Rectal smooth muscle tissue (tissue), 1 donor: ENCODE data around the gene PTPDC1.
A peak's percentile ranks its signal among the peaks of the same experiment; 100 is the strongest.

Experiments
- H3K27ac ChIP-seq: one replicate; pipeline ENCODE4 v1.7.0; 2013; ENCODE audit warnings: low read depth, low read length, inconsistent platforms
- H3K27me3 ChIP-seq: one replicate; pipeline ENCODE4 v1.7.0; 2013; ENCODE audit warnings: low read length; ENCODE audit not compliant: control insufficient read depth, insufficient read depth
- H3K36me3 ChIP-seq: one replicate; pipeline ENCODE4 v1.7.0; 2013; ENCODE audit warnings: low read length; ENCODE audit not compliant: control insufficient read depth, insufficient read depth
- H3K4me1 ChIP-seq: one replicate; pipeline ENCODE4 v1.7.0; 2013; ENCODE audit warnings: low read length; ENCODE audit not compliant: control insufficient read depth, insufficient read depth
- H3K4me3 ChIP-seq: one replicate; pipeline ENCODE4 v1.7.0; 2013; ENCODE audit warnings: low read length
- H3K9ac ChIP-seq: one replicate; pipeline ENCODE4 v1.7.0; 2013; ENCODE audit warnings: low read length

Gene PTPDC1, protein sequence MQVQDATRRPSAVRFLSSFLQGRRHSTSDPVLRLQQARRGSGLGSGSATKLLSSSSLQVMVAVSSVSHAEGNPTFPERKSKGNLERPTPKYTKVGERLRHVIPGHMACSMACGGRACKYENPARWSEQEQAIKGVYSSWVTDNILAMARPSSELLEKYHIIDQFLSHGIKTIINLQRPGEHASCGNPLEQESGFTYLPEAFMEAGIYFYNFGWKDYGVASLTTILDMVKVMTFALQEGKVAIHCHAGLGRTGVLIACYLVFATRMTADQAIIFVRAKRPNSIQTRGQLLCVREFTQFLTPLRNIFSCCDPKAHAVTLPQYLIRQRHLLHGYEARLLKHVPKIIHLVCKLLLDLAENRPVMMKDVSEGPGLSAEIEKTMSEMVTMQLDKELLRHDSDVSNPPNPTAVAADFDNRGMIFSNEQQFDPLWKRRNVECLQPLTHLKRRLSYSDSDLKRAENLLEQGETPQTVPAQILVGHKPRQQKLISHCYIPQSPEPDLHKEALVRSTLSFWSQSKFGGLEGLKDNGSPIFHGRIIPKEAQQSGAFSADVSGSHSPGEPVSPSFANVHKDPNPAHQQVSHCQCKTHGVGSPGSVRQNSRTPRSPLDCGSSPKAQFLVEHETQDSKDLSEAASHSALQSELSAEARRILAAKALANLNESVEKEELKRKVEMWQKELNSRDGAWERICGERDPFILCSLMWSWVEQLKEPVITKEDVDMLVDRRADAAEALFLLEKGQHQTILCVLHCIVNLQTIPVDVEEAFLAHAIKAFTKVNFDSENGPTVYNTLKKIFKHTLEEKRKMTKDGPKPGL

DNA sequence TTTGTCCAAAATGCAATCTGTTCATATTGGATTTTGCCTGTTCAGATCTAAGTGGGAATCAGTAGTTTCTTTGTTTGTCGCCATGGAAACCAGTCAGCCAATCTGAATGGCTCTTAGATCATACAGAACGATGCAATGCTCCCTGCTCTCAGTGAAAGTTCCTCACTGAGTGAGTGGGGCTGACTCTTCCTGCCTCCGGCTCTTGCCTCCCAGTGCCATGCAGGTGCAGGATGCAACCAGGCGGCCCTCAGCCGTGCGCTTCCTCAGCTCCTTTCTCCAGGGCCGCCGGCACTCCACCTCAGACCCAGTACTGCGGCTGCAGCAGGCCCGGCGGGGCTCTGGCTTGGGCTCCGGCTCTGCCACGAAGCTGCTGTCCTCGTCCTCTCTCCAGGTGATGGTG, at the start of gene PTPDC1:
PTPDC1 (plus strand) TSS at position 151 of the 400 bp plus-strand sequence; CDS start at position 218, 67 bp downstream.
- Histone ChIP-seq H3K27me3 (no peaks in the 10 kb centered on the region), H3K4me1 (peaks cover 7% of the 10 kb centered on the region), H3K9ac (no peak within 1 kb of the TSS), H3K4me3 (no peak within 1 kb of the TSS), H3K36me3 (no peaks in the 10 kb centered on the region), H3K27ac (no peak within 1 kb of the TSS)

DNA sequence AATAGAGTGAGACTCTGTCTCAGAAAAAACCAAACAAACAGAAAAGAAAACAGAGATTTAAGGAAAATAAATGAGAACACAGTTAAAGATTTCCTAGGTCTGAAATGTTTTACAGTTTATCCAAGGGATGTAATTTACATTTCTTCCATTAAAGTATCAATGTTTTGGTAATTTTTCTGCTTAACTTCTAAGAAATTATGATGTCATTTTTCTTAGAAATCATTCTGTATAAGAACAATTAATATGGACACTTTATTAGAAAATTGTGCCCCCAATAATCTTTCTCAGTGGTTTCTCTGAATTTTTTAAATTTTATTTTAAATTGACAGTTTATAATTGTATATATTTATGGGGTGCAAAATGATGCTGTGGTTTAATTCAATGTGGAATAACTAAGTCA, 49.8 kb upstream of the PTPDC1 start:
- Histone ChIP-seq H3K4me1 (no peaks in the 10 kb centered on the region), H3K9ac (no peak overlapping the region), H3K36me3 (no peaks in the 10 kb centered on the region), H3K4me3 (no peak overlapping the region), H3K27ac (no peak overlapping the region), H3K27me3 (no peaks in the 10 kb centered on the region)

DNA sequence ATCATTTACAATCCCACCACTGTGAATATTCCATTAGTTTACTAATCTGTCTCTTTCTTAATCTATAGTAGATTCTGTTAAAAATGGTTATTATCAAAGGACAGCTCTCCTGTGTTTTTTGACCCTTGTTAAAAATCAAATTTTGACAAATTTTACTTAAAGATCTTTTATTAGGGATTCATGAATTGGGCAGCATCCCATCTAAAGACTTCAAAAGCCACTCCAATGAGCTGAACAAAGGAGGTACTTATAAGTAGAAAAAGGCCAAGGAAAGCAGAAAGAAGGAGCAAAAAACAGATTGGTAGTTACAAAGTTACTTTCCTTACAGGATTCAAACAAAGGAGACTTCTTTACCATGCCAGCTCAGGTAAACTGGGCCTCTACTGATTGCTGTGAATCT, 44.5 kb upstream of the PTPDC1 start:
- Histone ChIP-seq H3K36me3 (no peaks in the 10 kb centered on the region), H3K27me3 (no peaks in the 10 kb centered on the region), H3K4me1 (no peaks in the 10 kb centered on the region), H3K9ac (no peak overlapping the region), H3K27ac (no peak overlapping the region), H3K4me3 (no peak overlapping the region)

DNA sequence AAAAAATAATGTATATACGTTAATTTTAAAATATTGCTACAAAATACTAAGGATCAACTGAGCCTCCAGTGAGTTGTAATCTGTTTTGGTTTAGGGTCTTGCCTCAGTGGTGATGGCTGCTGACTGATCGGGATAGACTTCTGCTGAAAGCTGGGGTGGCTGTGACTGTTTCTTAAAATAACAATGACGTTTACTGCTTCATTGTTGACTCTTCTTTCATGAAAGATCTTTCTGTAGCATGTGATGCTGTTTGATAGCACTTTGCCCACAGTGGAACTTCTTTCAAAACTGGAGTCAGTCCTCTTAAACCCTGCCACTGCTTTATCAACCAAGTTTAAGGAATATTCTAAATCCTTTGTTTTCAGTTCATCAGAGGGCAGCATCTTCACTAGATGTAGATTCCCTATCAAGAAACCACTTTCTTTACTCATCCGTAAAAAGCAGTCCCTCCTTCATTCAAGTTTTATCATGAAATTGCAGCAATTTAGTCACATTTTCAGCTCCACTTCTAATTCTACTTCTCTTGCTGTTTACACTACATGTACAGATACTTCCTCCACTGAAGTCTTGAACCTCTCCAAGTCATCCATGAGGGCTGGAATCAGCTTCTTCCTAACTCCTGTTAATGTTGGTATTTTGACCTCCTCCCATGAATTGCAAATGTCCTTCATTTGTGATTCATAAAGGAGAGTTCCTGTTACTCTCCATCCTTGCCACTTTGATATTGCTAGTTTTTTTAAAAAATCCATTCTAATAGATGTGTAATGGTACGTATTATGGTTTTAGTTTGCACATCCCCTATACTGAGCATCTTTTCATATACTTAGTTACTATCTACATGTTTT, 41.5 kb upstream of the PTPDC1 start:
- no peaks in the 10 kb centered on the region for H3K27me3 ChIP-seq
- no peak overlapping the region for H3K9ac ChIP-seq
- H3K4me3 ChIP-seq: no peak overlapping the region
- H3K4me1 ChIP-seq: no peaks in the 10 kb centered on the region
- no peaks in the 10 kb centered on the region for H3K36me3 ChIP-seq
- H3K27ac ChIP-seq: no peak overlapping the region

DNA sequence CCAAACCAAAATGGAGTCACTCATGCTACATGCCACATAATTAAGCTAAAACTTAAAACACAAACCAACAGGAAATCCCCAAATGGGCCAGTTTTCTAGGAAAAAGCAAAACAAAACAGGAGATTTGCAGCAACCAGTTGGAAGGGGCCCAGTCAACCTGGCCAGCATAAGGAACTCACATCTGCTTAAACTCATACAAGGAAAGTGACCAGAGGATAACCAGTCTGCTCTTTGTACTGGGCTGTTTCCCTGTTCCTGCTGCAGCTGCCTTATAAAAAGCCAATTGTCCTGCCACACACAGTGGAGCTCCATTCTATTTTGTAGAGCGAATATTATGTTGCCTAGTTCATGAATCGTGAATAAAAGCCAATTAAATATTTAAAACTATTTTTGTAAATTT, 29.5 kb upstream of the PTPDC1 start:
- Histone ChIP-seq H3K4me3 (no peak overlapping the region), H3K4me1 (peaks cover 3% of the 10 kb centered on the region), H3K9ac (no peak overlapping the region), H3K27ac (no peak overlapping the region), H3K36me3 (no peaks in the 10 kb centered on the region), H3K27me3 (no peaks in the 10 kb centered on the region)

DNA sequence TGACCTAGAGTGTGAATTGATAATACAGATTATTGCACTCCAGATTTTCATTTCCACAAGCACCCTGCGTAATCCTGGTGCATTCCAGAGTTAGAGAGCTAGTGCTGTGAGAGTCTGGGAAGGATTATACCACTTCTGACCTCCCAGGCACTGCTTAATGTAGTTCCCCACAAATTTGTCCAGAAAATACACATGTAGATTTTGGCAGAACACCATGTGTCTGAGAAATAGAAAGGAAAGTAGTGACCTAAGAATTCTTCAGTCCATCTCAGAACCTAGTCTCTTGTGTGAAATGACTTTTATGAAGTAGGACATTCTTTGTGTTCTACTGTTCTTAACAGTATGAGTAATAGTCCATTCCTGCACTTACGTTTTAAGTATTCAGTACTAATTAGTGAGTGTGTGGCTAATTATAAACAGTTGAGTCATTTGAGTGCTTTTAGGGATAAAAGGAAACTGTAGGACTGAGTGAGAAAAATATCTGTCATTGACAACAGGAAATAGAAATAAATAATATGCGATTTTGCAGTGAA, 27.8 kb upstream of the PTPDC1 start:
- no peak overlapping the region for H3K9ac ChIP-seq
- H3K4me3 ChIP-seq: no peak overlapping the region
- H3K36me3 ChIP-seq: no peaks in the 10 kb centered on the region
- no peaks in the 10 kb centered on the region for H3K27me3 ChIP-seq
- H3K27ac ChIP-seq: peak overlapping the region; percentile 37
- peaks cover 3% of the 10 kb centered on the region for H3K4me1 ChIP-seq

DNA sequence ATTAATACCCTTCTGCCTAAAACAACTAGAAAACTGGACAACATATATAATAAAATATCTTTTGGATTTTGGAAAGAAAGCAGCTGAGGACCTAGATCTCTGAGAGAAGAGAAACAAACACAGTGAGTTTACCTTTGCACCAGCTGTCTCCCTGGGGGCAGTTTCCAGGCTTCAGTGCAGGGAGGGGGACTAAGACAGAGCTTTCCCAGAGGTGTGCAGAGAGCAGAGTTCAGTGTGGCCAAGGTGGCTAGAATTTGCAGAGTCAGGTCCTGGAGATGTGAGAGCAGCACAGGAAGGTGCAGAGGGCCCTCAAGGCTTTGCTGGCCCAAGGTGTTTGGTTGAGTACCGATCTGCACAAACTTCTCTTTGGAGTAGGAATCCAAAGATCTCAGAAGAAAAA, 26.3 kb upstream of the PTPDC1 start:
- no peak overlapping the region for H3K9ac ChIP-seq
- peaks cover 3% of the 10 kb centered on the region for H3K4me1 ChIP-seq
- no peak overlapping the region for H3K27ac ChIP-seq
- H3K27me3 ChIP-seq: no peaks in the 10 kb centered on the region
- no peak overlapping the region for H3K4me3 ChIP-seq
- H3K36me3 ChIP-seq: no peaks in the 10 kb centered on the region

DNA sequence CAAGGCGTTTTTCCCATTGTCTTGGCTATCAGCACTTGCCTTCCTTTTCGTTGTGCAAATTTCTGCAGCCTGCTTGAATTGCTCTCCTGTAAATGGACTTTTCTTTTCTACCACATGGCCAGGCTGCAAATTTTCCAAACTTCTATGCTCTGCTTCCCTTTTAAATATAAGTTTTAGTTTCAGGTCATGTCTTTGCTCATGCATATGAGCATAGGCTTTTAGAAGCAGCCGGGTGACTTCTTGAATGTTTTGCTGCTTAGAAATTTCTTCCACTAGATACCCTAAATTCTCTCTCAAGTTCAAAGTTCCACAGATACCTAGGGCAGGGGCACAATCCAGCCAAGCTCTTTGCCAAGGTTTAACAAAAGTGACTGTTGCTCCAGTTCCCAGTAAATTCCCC, 22.4 kb upstream of the PTPDC1 start:
- no peak overlapping the region for H3K27ac ChIP-seq

DNA sequence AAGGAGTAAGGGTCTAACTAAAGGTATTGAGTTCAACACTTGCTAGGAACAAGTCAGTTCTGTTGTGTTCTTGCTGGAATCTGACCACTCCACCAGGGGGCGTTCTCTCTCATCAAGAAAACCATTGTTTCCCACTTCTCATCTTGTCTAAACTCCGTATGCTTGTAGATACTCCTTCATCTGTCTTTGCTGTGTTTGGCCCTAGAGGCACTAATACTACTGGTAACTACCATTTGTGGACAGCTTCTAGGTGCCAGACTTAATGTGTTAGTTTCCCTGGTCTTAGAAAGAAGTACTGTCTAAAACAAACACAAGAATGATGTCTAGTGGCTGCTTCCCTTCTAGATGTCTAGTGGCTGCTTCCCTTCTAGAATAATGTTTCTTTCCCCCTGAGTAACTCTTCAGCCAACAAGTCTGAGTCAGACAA, 18.7 kb upstream of the PTPDC1 start:
- Histone ChIP-seq H3K4me1 (no peaks in the 10 kb centered on the region), H3K27ac (no peak overlapping the region), H3K9ac (no peak overlapping the region), H3K36me3 (no peaks in the 10 kb centered on the region), H3K27me3 (no peaks in the 10 kb centered on the region), H3K4me3 (no peak overlapping the region)

More for the DNA sequence above, 22.4 kb upstream of the PTPDC1 start:
- Histone ChIP-seq H3K9ac (no peak overlapping the region), H3K36me3 (no peaks in the 10 kb centered on the region), H3K4me3 (no peak overlapping the region), H3K27me3 (no peaks in the 10 kb centered on the region), H3K4me1 (no peaks in the 10 kb centered on the region)

DNA sequence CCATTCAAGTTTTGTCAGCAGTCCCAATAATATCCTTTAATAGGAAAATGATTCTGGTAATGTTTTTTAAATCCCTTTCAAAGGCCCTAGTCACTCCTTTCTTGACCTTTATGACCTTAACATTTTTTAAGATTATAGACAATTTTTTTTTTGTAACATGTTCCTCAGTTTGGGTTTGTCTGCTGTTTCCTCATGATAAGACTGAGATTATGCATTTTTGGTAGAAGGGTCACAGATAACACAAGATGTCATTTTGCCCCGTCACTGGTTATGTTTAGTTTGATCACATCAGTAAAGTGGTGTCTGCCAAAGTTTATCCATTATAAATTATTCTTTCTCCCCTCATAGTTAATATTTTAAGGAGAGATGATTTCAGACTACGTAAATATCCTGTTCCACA, 16.0 kb upstream of the PTPDC1 start:
- H3K9ac ChIP-seq: no peak overlapping the region
- H3K36me3 ChIP-seq: no peaks in the 10 kb centered on the region
- H3K4me3 ChIP-seq: no peak overlapping the region
- no peaks in the 10 kb centered on the region for H3K4me1 ChIP-seq
- no peaks in the 10 kb centered on the region for H3K27me3 ChIP-seq
- H3K27ac ChIP-seq: no peak overlapping the region

DNA sequence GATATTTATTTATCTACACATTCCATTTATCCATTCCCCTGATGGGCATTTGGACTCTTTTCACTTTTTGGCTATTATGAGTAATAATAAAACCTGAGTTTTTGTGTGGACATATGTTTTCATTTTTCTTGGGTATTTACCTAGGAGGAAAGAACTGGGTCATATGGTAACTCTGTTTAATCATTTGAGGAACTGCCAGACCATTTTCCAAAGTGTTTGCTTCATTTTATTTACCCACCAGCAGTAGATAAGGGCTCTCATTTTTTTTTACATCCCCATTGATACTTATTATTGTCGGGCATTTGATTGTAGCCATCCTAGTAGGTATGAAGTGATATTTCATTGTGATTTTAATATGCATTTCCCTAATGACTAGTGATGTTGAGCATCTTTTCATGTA, 7.7 kb upstream of the PTPDC1 start:
- Histone ChIP-seq H3K27me3 (no peaks in the 10 kb centered on the region), H3K4me3 (no peak overlapping the region), H3K27ac (no peak overlapping the region), H3K4me1 (no peaks in the 10 kb centered on the region), H3K36me3 (no peaks in the 10 kb centered on the region), H3K9ac (no peak overlapping the region)

DNA sequence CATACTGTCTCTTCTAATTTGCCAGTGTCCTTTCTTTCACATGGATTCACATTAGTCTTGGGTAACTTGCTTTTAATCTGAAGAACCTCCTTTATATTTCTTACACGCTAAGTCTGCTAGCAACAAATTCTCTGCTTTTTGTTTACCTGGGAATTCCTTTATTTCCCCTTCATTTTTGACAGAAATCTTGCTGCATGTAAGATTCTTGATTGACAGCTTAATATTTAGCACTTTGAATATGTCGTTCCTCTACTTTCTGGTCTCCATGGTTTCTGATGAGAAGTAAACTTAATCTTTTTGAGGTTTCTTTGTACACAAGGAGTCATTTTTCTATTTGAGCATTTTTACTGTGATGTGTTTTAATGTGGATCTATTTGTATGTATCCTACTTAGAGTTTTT, 6.2 kb upstream of the PTPDC1 start:
- peaks cover 5% of the 10 kb centered on the region for H3K4me1 ChIP-seq
- no peaks in the 10 kb centered on the region for H3K27me3 ChIP-seq
- H3K9ac ChIP-seq: no peak overlapping the region
- H3K36me3 ChIP-seq: no peaks in the 10 kb centered on the region
- H3K27ac ChIP-seq: no peak overlapping the region
- no peak overlapping the region for H3K4me3 ChIP-seq
